Aorta (tissue), 5 donors: ENCODE measurements around the gene LENG9. TPM values are rescaled to one million over a fixed set of nuclear protein-coding genes. Genes with fewer than 3 reads are reported as not detected.
"Not testable (repeated sequence)": the region's sequence is repeated elsewhere in the genome, so short reads cannot be mapped to it uniquely, and the experiment has no call there.

Source experiments
- ATAC-seq: fragments of 200-7000 bp; cut with Tn5 transposase; one replicate; pipeline ENCODE4 v1.9.1; 2022; ENCODE audit warnings: moderate library complexity; ENCODE audit not compliant: low FRiP score
- DNase-seq, 2 donors: peaks; one replicate each; pipeline ENCODE4 v3.0.0-alpha.2; 2020
- H3K27ac ChIP-seq, 2 donors: one replicate each; pipeline ENCODE4 v1.5.1; 2013; ENCODE audit warnings: low read length in 2 of 2, mild to moderate bottlenecking in 2 of 2, moderate library complexity in 2 of 2, control low read depth in 1 of 2, inconsistent platforms in 1 of 2, low read depth in 1 of 2
- H3K27me3 ChIP-seq, 2 donors: one replicate each; pipeline ENCODE4 v1.6.1; 2013; ENCODE audit warnings: control low read depth in 1 of 2, low read length in 1 of 2, mild to moderate bottlenecking in 1 of 2, moderate library complexity in 1 of 2; ENCODE audit not compliant: insufficient read depth in 2 of 2, control insufficient read depth in 1 of 2
- H3K36me3 ChIP-seq, 2 donors: one replicate each; pipeline ENCODE4 v1.6.1; 2013; ENCODE audit warnings: control low read depth in 1 of 2, low read length in 1 of 2, mild to moderate bottlenecking in 1 of 2; ENCODE audit not compliant: insufficient read depth in 2 of 2, control insufficient read depth in 1 of 2
- H3K4me1 ChIP-seq, 2 donors: one replicate each; pipeline ENCODE4 v1.6.1; 2013; ENCODE audit warnings: low read length in 2 of 2, control low read depth in 1 of 2, mild to moderate bottlenecking in 1 of 2, moderate library complexity in 1 of 2; ENCODE audit not compliant: insufficient read depth in 2 of 2, control insufficient read depth in 1 of 2
- H3K4me3 ChIP-seq, 2 donors: one replicate each; pipeline ENCODE4 v1.5.1; 2013; ENCODE audit warnings: low read length in 2 of 2, control low read depth in 1 of 2, mild to moderate bottlenecking in 1 of 2
- H3K9me3 ChIP-seq: one replicate; pipeline ENCODE4 v1.6.1; 2013; ENCODE audit warnings: mild to moderate bottlenecking, low read length; ENCODE audit not compliant: control insufficient read depth
- WGBS, 2 donors: extraction: QIAGEN DNeasy Blood & Tissue Kit; methylation state at CpG; one replicate each; pipeline ENCODE4 v1.1.7; 2013; 5-methylcytosine and 5-hydroxymethylcytosine counted together
- intact Hi-C, 2 donors: fragments of 100-400 bp; cut with DNase I; formaldehyde crosslinking; loops; one replicate each; pipeline versions ENCODE4 v1.14.2 to v1.15.0; 2022
- long read RNA-seq, 2 donors: library from polyadenylated mRNA; unstranded; transcript quantifications; one replicate each; pipeline ENCODE4 v2.0.0, GENCODE V29; 2020 to 2021
- polyA plus RNA-seq, 2 donors: library from polyadenylated mRNA; stranded (reverse); fragments of 200-250 nt; gene quantifications; one replicate each; pipeline ENCODE4 v1.2.3, GENCODE V29; 2013
- total RNA-seq, 2 donors: library from RNA; stranded (reverse); fragmentation: NEBNext Ultra II Directional; extraction: Animal tissue kit (Norgen Biotek cat#: 25700); gene quantifications; one replicate each; pipeline ENCODE4 v1.2.1, GENCODE V29; 2021
- donor health status: healthy with polysubstance abuse.
- donor health status: Bipolar disorder and iron deficiency.
- donor health status: DM: no; HTN: no; CAD: no.
- donor health status: DM: no; HTN: no; CAD: no.
- donor health status: DM: yes; HTN: yes; CAD: no.

LENG9 gene
- total RNA-seq (1 to 10 TPM; 5.4 to 7.4 TPM), polyA plus RNA-seq (1 to 10 TPM; 2.1 to 6.5 TPM)
- long read RNA-seq, donor 1, partial matches to known transcripts, result 0 of 1 reads
- long read RNA-seq, donor 1, other reads (novel, unspliced or antisense), result 0 of 1 reads
- long read RNA-seq, donor 2, result 0 reads

- no peaks in the 10 kb centered on the region for H3K27me3 ChIP-seq
- ATAC-seq (peak; percentile 87), DNase-seq (peak; percentile 99)
- peaks cover 0 to 12% of the 10 kb centered on the region in 2 donors for H3K36me3 ChIP-seq
- 1% methylated on average over 39 to 41 of the region's 41 CpGs for WGBS, 2 donors
- peak within 1 kb of the TSS; percentile 39 to 47 for H3K4me3 ChIP-seq
- H3K27ac ChIP-seq, result peak within 1 kb of the TSS; percentile 62 to 98
- H3K4me1 ChIP-seq, result no peaks in the 10 kb centered on the region
- intact Hi-C loops, result loop anchor here in 1 of 2 donors (1.0 to 10.0 kb wide), 2 partner anchors 14 to 1661 kb away; partner anchors contain the start of genes LENG8 and ZNF787
- no peaks in the 10 kb centered on the region for H3K9me3 ChIP-seq
These were observed at the start of gene LENG9 for GRCh38 chr19:54463531-54464043. LENG9 (minus strand) TSS chr19:54463778; CDS start chr19:54463526, 252 bp downstream.

- WGBS, 2 donors, result 54 to 62% methylated on average over 9 of the region's 21 CpGs
- ATAC-seq, H3K27ac ChIP-seq, DNase-seq, H3K27me3 ChIP-seq, H3K36me3 ChIP-seq, H3K4me1 ChIP-seq, intact Hi-C loops, H3K9me3 ChIP-seq, H3K4me3 ChIP-seq: not testable (repeated sequence)
These were observed 45.8 kb upstream of the LENG9 start for GRCh38 chr19:54509200-54509940.

- H3K36me3 ChIP-seq, H3K9me3 ChIP-seq, H3K4me1 ChIP-seq, H3K4me3 ChIP-seq, intact Hi-C loops, DNase-seq, H3K27me3 ChIP-seq, H3K27ac ChIP-seq: not testable (repeated sequence)
- peak; percentile 6 for ATAC-seq
- WGBS, 2 donors, result 64 to 75% methylated on average over 2 of the region's 3 CpGs
These were observed 44.9 kb upstream of the LENG9 start for GRCh38 chr19:54508487-54508886.

- Histone ChIP-seq H3K4me1 (no peaks in the 10 kb centered on the region), H3K27me3 (no peaks in the 10 kb centered on the region), H3K36me3 (no peaks in the 10 kb centered on the region), H3K9me3 (peaks cover 1% of the 10 kb centered on the region), H3K4me3 (no peak overlapping the region), H3K27ac (no peak overlapping the region)
- DNase-seq (no peak), ATAC-seq (no peak)
- intact Hi-C loops, result no loop called here
- 28 to 43% methylated on average over 12 of the region's 12 CpGs for WGBS, 2 donors
These were observed 44.2 kb upstream of the LENG9 start for GRCh38 chr19:54507824-54508223.

- 64 to 67% methylated on average over 6 to 11 of the region's 15 CpGs for WGBS, 2 donors
These were observed 43.6 kb upstream of the LENG9 start for GRCh38 chr19:54507038-54507717.

GRCh38 chr19:54506079-54506478 is 42.5 kb upstream of the LENG9 start:
- H3K4me1 ChIP-seq, result no peaks in the 10 kb centered on the region
- ATAC-seq, result no peak
- H3K27ac ChIP-seq, result no peak overlapping the region
- H3K36me3 ChIP-seq, result no peaks in the 10 kb centered on the region
- no peaks in the 10 kb centered on the region for H3K27me3 ChIP-seq
- no peak overlapping the region for H3K4me3 ChIP-seq
- no peak for DNase-seq
- 64 to 73% methylated on average over 10 of the region's 10 CpGs for WGBS, 2 donors
- intact Hi-C loops, result no loop called here
- peaks cover 1% of the 10 kb centered on the region for H3K9me3 ChIP-seq

More at GRCh38 chr19:54507038-54507717, 43.6 kb upstream of the LENG9 start:
- H3K27me3 ChIP-seq, H3K9me3 ChIP-seq, H3K4me3 ChIP-seq, DNase-seq, intact Hi-C loops, H3K4me1 ChIP-seq, H3K27ac ChIP-seq, H3K36me3 ChIP-seq: not testable (repeated sequence)
- peak; percentile 34 for ATAC-seq

GRCh38 chr19:54505542-54505941 is 42.0 kb upstream of the LENG9 start:
- H3K36me3 ChIP-seq, H3K9me3 ChIP-seq, H3K4me3 ChIP-seq, H3K27me3 ChIP-seq, intact Hi-C loops, H3K4me1 ChIP-seq, DNase-seq, ATAC-seq, H3K27ac ChIP-seq: not testable (repeated sequence)
- 79 to 85% methylated on average over 4 of the region's 4 CpGs for WGBS, 2 donors

GRCh38 chr19:54502518-54503048 is 39.0 kb upstream of the LENG9 start, which contains the start of gene LAIR2:
LAIR2 (plus strand) TSS chr19:54502831; CDS start chr19:54502919, 88 bp downstream.
- intact Hi-C loops, result no loop called here
- no peak for ATAC-seq
- WGBS, 2 donors, result 75 to 78% methylated on average over 14 of the region's 14 CpGs

More at GRCh38 chr19:54502518-54503048, 39.0 kb upstream of the LENG9 start, which contains the start of gene LAIR2:
- Histone ChIP-seq H3K4me3 (no peak within 1 kb of the TSS), H3K9me3 (peaks cover 1% of the 10 kb centered on the region), H3K4me1 (no peaks in the 10 kb centered on the region), H3K27ac (no peak within 1 kb of the TSS), H3K27me3 (no peaks in the 10 kb centered on the region), H3K36me3 (no peaks in the 10 kb centered on the region)
- no peak for DNase-seq
